Endometrial microvascular endothelial cells (primary cell): ENCODE data around the gene SBF2. TPM values are rescaled to one million over a fixed set of nuclear protein-coding genes. Genes with fewer than 3 reads are reported as not detected.
"Not testable (repeated sequence)": the region's sequence is repeated elsewhere in the genome, so short reads cannot be mapped to it uniquely, and the experiment has no call there.

Source experiments
- in situ Hi-C: cut with HindIII; loops from 2 replicates; pipeline ENCODE4 v1.10.0; 2017; ENCODE audit warnings: low sequenced_read_pairs, low pct_unique_long_range_greater_than_20kb; ENCODE audit errors: inconsistent ontology term
- total RNA-seq: library from RNA; depleted of rRNA; stranded (reverse); fragments of >200 nt; gene quantifications from one replicate; pipeline ENCODE4 v1.2.3, GENCODE V29; 2015; ENCODE audit errors: inconsistent ontology term

The SBF2 gene
- total RNA-seq, 1 donor from 2014 or later, result 26.6 TPM

DNA sequence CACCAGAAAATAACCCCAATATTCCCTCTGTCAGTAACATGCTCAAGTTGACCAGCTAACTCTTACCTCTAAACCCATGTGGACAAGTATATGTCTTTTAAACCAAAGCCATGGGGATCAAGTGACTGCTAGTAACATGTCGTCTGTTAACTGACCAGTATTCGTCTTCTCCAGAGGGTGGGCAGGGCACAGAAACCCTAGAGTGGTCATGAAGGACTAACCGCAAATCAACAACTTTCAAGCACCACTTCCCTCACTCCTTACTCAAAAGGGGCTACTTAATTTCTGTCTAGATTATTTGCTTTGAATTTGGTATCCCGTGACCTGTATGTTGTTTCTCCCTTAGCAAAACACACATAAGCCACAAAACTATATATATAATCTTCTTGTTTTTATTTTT is 336.9 kb downstream of the SBF2 start:
- in situ Hi-C loops, result loop anchor here (25.0 kb wide), 1 partner anchor 355 kb away; the partner anchor contains the start of gene ADM

DNA sequence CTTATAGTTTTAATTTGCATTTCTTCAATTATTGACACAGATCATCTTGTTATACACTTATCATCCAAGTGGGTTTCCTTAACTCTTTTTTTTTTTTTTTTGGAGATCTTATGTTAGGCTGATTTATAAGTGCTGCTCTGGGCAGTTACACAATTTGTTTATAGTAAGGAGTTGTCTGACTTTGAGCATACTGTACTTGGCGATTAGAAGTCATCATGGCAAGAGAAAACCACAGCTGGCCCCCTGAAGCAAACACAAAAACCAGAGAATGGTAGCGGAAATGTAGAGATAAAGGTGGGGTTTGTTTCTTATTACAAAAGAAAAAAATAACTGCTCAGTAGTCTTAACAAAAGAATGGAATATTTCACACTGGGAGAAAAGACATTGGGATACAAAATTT is 337.5 kb downstream of the SBF2 start:
- in situ Hi-C loops, result loop anchor here (25.0 kb wide), 1 partner anchor 356 kb away; the partner anchor contains the start of gene ADM

DNA sequence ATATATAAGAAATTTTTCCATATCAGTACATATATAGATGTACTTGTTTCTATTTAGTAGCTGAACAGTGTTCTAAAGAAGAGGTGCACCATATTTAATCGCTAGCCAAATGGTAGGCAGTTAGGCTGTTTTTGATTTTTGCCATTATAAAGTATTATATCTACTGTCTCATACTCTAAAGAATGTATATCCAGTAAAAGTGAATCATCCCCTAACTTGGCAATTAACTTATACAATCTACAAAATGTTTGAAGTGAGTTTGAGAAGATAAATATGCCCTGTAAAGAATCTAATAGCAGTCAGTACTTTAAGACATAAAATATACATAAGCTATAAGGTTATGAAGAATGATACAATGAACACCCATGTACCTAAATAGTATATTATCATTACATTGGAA is 338.6 kb downstream of the SBF2 start:
- in situ Hi-C loops, result loop anchor here (25.0 kb wide), 1 partner anchor 357 kb away; the partner anchor contains the start of gene ADM

DNA sequence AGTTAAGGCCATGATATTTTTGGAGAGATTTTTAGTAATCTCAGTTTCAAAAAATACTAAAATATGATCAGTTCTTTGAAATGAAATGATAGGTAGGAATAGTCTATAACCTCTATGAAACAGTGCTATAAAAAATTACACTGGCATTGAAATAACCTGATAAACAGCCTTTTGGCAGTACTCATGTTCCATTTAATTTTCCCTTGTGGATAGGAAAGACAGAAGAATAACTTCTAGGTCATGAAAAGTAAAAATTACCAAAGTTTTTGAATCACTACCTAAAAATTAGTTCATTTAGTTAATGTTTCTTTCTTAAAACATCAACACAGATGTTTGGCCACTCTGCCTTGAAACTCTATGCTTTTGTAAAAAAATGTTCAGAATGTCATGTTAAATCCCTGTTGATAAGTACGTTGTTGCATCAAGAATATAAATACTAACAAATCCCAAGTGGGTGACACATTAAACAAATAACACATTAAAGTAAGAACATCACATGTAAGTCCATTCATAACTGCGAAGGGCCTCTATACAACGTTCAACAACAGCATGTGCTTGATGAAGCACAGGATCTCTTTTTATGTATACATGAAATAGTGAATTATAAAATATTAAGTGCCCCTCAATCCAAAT is 339.9 kb downstream of the SBF2 start:
- in situ Hi-C loops, result loop anchor here (25.0 kb wide), 1 partner anchor 358 kb away; the partner anchor contains the start of gene ADM

DNA sequence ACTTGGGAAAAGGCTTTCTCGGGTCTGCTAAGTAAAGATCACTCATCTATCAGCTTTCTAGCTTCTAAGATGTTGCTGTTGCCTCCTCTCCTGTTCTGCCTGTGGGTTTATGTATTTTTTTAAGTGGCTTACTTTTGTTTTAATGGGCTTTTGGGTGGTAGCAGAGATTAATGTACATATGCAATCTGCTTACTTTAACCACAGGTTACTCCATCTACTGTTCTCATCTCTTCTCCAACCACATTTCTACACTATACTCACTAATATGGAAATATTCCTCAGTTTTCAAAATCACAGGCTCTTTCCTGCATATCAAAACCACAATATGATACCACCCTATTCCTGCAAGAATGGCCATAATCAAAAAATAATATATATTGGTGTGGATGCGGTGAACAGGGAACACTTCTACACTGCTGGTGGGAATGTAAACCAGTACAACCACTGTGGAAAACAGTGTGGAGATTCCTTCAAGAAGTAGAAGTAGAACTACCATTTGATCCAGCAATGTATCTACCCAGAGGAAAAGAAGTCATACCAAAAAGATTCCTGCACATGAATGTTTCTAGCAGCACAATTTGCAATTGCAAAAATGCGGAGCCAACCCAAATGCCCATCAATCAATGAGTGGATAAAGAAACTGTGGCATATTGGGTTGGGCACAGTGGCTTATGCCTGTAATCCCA is 341.4 kb downstream of the SBF2 start:
- in situ Hi-C loops, result loop anchor here (25.0 kb wide), 1 partner anchor 360 kb away; the partner anchor contains the start of gene ADM

DNA sequence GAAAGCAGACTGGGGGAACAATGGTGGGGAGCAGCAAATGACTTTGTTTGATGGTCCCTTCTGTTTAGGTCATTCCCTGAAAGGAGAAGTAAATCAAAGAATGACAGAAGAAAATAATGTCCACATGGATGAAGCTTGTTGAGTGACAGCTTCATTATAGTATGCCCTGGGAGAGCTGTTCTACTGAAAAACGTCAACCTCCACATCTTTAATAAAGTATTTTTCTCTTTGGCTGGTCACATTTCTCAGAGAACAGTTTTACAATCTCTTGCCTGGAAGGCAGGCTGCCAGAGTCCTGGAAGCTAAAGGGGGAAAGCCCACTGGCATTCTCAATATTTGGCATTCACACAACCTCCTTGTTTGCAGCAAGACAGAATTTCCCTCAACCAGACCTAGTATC is 342.2 kb downstream of the SBF2 start:
- in situ Hi-C loops, result loop anchor here (25.0 kb wide), 1 partner anchor 360 kb away; the partner anchor contains the start of gene ADM

DNA sequence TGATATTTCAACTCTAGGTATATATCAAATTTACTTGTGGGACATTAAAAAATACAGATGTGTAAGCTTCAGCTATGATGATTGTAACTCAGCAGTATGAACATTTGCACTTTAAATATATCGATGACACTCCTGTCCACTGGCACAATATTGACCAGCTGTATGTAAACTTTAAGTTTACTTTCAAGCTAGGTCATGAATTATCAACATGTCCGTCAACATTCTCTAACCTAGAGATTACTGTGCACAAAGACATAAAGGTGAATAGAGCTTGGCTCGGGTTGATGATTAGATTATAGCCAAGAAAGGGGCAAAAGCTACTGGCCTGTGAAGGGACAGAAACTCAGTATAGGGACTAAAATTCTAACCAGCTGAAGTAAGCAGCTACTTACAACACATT is 343.6 kb downstream of the SBF2 start:
- in situ Hi-C loops, result loop anchor here (25.0 kb wide), 1 partner anchor 362 kb away; the partner anchor contains the start of gene ADM

DNA sequence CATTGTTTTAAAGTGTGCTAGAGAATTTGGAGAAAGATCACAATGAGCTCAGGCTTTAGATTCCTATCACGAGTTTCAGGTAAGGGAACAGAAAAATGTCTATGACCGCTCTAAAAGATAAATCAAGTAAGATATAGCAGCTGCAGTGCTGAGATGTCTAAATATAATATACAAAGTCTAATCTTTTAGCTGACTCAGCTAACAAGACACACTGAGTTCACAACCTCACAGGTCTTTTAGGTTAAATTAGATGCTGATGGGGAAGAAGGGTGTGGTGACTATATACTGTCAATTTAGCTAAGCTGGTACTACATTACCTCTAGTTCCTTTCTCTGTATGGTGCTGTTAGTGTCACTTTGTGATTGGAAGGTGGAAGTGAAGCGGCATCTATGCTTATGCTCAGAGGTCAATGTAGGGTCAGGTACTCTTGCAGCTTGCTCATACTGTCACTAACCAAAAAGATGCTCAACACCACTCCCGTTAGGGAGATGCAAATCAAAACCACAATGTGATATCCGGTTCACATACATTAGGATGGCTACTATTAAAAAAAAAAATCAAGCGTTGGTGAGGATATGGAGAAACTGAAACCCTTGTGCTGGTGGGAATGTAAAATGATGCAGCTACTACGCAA is 346.7 kb downstream of the SBF2 start:
- in situ Hi-C loops, result no loop called here

DNA sequence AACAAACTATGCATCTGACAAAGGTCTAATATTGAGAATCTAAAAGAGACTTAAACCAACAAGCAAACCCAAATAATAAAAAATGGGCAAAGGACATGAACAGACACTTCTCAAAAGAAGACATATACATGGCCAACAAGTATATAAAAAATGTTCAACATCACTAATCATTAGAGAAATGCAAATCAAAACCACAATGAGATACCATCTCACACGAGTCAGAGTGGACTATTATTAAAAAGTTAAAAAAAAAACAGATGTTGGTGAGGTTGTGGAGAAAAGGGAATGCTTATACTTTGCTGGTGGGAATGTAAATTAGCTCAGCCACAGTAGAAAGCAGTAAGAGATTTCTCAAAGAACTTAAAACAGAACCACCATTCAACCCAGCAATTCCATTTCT is 348.3 kb downstream of the SBF2 start:
- in situ Hi-C loops, result not testable (repeated sequence)

DNA sequence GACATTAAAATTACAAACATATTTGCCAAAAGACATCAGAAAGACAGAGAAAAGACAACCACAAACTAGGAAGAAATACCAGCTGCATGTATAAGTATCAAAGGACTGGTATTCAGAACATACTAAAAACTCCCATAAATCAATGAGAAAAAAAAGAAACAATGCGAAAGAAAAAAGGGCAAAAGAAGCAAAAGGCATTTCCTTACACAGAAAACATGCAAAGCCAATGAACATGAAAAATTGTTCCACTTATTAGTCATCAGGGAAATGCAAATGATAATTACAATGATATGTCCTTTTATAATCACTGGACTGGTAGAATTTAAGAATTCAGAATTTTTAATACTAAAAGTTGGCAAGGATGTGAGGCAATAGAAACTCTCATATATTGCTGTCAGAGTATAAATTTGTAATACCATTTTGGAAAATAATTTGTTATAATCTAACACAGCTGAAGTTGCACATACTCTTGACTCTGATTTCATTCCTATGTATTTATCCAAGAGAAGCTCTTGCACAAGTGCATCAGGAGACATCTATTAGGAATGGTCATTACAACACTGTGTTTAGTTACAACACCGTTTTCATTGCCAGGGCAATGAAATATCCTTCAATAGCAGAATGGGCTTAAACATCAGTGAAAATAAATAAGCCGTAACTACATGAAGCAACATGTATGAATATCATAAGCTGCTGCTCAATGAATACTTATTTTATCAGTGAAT is 350.5 kb downstream of the SBF2 start:
- in situ Hi-C loops, result no loop called here

DNA sequence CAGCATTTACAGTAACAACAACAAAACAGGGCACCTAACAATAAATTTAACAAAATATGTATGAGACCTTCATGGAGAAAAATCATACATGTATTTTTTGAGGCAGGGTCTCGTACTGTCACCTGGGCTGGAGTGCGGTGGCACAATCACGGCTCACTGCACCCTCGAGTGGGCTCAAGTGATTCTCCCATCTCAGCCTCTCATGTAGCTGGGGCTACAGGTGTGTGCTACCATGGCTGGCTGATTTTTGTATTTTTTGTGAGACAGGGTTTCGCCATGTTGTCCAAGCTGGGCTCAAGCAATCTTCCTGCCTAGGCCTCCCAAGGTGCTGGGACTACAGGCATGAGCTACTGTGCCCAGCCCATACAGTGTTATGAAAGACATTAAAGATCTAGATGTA is 352.0 kb downstream of the SBF2 start:
- in situ Hi-C loops, result no loop called here

DNA sequence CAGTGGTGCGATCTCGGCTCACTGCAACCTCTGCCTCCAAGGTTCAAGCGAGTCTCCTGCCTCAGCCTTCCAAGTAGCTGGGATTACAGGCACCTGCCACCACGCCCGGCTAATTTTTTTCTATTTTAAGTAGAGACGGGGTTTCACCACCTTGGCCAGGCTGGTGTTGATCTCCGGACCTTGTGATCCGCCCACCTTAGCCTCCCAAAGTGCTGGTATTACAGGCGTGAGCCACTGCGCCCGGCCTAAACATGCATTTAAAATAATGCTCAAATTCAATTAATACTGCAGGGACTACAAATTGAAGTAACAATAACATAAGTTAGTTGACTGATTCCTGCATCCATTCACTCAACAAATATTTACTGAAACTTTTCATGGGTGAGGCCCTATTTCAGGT is 354.9 kb downstream of the SBF2 start:
- in situ Hi-C loops, result not testable (repeated sequence)

DNA sequence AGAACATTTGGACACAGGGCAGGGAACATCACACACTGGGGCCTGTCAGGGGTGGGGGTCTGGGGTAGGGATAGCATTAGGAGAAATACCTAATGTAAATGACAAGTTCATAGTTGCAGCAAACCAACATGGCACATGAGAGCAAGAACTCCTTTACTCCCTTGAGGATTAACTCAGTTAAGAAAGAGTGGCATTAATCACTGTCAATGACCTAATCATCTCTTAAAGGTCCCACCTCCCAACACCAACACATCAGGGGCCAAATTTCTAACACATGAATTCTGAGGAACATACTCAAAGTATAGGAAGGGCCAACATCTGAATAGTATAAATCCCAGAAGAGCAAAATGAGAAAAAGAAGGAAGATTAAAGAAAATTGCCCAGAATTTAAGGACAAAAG is 357.3 kb downstream of the SBF2 start:
- in situ Hi-C loops, result no loop called here

DNA sequence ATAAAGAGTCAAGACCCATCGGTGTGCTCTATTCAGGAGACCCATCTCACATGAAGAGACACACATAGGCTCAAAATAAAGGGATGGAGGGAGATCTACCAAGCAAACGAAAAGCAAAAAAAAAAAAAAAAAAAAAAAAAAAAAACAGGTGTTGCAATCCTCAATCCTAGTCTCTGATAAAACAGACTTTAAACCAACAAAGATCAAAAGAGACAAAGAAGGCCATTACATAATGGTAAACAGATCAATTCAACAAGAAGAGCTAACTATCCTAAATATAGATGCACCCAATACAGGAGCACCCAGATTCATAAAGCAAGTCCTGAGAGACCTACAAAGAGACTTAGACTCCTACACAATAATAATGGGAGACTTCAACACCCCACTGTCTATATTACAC is 361.2 kb downstream of the SBF2 start:
- in situ Hi-C loops, result not testable (repeated sequence)

DNA sequence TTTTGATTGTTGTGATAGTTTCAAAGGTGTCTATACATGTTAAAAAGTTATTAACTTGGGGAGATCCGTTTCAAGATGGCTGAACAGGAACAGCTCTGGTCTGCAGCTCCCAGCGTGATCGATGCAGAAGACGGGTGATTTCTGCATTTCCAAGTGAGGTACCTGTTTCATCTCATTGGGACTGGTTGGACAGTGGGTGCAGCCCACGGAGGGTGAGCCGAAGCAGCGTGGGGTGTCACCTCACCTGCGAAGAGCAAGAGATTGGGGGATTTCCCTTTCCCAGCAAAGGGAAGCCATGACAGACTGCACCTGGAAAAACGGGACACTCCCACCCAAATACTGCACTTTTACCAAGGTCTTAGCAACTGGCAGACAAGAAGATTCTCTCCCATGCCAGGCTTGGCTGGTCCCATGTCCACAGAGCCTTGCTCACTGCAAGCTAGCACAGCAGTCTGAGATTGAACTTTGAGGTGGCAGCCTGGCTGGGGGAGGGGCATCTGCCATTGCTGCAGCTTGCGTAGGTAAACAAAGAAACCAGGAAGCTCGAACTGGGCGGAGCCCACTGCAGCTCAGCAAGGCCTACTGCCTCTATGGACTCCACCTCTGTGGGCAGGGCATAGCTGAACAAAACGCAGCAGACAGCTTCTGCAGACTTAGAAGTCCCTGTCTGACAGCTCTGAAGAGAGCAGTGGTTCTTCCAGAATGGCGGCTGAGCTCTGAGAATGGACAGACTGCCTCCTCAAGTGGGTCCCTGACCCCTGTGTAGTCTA is 363.3 kb downstream of the SBF2 start:
- in situ Hi-C loops, result not testable (repeated sequence)

DNA sequence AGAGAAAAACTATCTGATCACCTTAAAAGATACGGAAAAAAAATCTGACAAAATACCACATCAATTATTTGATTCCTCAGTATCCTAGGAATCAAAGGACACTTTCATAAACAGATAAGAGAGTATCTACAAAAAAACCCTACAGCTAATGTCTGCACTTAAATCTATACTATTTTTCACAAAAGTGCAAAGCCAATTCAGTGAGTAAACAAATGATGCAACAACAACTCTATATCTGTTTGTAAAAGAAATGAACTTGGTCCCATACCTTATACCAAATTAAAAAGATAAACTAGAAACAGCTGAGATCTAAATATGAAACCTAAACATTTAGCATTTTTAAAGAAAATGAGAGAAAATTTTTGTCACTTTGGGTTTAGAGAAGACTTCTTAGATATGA is 366.3 kb downstream of the SBF2 start:
- in situ Hi-C loops, result no loop called here

DNA sequence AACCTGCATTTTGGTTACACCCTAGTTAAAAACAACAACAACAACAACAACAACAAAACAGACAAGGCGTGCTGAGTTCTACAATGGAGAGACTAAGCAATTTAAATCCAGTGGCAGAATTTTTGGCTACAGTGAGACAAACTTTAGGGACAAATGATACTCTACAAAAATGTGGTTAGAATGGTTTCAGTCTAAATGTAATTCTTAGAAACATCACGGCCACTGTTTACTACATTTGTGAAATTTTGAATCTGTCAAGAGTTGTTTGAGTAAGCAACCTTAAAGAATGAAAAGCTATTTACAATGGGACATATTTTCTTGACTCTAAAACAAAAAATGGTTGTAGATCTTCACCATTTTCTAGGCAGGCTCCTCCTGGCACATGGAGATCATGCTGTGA is 370.7 kb downstream of the SBF2 start:
- in situ Hi-C loops, result no loop called here

DNA sequence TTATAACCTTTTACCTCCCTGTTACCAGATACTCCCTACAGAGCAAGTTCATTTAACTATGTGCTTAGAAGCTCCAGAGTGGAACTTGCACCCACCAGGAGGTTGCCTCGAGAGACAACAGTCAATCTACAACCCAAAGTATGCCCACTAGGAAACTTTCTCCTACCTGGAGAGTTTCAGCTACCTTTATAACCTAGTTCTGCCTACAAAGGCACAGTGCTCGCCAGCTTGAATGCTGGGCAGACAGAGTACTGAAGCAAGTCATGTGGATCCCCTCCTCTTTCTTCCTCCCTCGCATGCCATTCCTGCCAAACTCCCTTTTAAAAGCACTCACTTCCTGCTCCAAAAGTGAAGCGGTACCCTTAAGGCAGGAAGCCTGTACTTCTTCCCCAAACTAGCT is 371.2 kb downstream of the SBF2 start:
- in situ Hi-C loops, result no loop called here

DNA sequence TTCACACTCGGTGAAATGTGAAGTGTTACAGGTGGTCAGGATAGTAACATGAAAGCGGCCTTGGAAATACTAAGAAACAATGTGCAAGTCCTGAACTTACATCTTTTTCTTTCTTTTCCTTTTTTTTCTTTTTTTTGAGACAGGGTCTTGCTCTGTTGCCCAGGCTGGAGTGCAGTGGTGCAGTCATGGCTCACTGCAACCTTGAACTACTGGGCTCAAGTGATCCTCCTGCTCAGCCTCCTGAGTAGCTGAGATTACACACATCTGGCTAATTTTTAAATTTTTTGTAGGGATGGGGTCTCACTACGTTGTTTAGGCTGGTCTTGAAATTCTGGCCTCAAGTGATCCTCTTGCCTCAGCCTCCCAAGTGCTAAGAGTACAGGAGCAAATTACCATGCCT is 377.5 kb downstream of the SBF2 start:
- in situ Hi-C loops, result no loop called here
